Measurements from ENCODE around the gene VWA2. TPM values are rescaled to one million over a fixed set of nuclear protein-coding genes. Genes with fewer than 3 reads are reported as not detected.

VWA2 gene
- total RNA-seq, 1 donor from 2014 or later: not detected

DNA sequence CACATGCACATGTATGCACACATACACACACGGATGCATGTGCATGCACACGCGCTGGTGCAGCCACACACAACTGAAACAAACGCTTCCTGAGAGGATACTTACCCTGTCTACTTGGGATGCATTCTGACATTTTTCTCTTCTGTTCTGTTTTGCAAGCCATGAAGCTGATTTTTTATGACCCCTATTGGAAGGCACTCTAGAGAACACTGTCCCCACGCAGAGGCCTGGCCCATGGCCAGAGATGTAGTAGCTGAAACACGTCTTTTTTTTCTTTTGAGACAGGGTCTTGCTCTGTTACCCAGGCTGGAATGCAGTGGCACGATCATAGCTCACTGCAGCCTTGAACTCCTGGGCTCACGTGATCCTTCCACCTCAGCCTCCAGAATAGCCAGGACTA lies 47.9 kb downstream of the VWA2 start:
- intact Hi-C loops (cut with micrococcal nuclease): no loop called here
- Histone ChIP-seq H3K27me3 (ENCODE audit: low read depth) (no peaks in the 10 kb centered on the region), H3K4me3 (no peak overlapping the region), H3K9me3 (replicated peaks) (no peaks in the 10 kb centered on the region), H3K27ac (replicated peaks) (no peak overlapping the region), H3K36me3 (no peaks in the 10 kb centered on the region), H3K4me1 (peaks cover 30% of the 10 kb centered on the region)
- TF ChIP-seq, protein P1, sequence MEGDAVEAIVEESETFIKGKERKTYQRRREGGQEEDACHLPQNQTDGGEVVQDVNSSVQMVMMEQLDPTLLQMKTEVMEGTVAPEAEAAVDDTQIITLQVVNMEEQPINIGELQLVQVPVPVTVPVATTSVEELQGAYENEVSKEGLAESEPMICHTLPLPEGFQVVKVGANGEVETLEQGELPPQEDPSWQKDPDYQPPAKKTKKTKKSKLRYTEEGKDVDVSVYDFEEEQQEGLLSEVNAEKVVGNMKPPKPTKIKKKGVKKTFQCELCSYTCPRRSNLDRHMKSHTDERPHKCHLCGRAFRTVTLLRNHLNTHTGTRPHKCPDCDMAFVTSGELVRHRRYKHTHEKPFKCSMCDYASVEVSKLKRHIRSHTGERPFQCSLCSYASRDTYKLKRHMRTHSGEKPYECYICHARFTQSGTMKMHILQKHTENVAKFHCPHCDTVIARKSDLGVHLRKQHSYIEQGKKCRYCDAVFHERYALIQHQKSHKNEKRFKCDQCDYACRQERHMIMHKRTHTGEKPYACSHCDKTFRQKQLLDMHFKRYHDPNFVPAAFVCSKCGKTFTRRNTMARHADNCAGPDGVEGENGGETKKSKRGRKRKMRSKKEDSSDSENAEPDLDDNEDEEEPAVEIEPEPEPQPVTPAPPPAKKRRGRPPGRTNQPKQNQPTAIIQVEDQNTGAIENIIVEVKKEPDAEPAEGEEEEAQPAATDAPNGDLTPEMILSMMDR (IDR thresholded peaks at IDR 0.05; ENCODE audit: borderline replicate concordance): no peak
- no peak for DNase-seq

DNA sequence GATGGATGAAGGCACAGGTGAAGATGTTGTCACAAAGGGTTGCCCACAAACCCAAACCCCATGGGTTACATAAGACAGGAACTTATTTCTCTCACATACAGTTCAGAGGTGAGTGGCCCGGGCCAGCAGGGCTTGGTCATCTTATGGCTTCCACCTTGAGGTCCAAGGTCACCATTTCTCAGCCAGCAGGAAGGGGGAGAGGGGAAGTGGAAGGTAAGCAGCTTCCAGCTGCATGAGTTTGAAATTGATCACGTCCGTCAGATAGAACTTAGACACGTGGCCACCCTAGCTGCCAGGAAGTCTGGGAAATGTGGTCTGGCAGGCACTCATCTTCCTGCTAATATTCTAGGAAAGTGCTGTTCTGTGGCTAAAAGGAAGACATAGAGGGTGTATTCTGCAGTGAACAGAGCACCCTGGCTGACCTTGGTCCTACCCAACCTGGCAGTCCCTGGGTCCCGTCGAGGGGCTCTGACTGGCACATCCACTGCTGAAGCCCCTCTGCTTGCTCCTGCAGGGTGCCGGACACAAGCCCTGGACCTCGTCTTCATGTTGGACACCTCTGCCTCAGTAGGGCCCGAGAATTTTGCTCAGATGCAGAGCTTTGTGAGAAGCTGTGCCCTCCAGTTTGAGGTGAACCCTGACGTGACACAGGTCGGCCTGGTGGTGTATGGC lies 49.5 kb downstream of the VWA2 start:
- H3K27me3 ChIP-seq (ENCODE audit: low read depth): no peaks in the 10 kb centered on the region
- peaks cover 35% of the 10 kb centered on the region for H3K4me1 ChIP-seq
- DNase-seq: no peak
- H3K9me3 ChIP-seq (replicated peaks): no peaks in the 10 kb centered on the region
- peak overlapping the region; percentile 12 for H3K27ac ChIP-seq (replicated peaks)
- H3K4me3 ChIP-seq: no peak overlapping the region
- TF ChIP-seq, protein P1 (IDR thresholded peaks at IDR 0.05; ENCODE audit: borderline replicate concordance): no peak
- intact Hi-C loops (cut with micrococcal nuclease): no loop called here
- H3K36me3 ChIP-seq: no peaks in the 10 kb centered on the region

DNA sequence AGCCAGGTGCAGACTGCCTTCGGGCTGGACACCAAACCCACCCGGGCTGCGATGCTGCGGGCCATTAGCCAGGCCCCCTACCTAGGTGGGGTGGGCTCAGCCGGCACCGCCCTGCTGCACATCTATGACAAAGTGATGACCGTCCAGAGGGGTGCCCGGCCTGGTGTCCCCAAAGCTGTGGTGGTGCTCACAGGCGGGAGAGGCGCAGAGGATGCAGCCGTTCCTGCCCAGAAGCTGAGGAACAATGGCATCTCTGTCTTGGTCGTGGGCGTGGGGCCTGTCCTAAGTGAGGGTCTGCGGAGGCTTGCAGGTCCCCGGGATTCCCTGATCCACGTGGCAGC lies 50.0 kb downstream of the VWA2 start:
- no peak for DNase-seq
- Histone ChIP-seq H3K27me3 (ENCODE audit: low read depth) (no peaks in the 10 kb centered on the region), H3K9me3 (replicated peaks) (no peaks in the 10 kb centered on the region), H3K36me3 (no peaks in the 10 kb centered on the region), H3K4me3 (no peak overlapping the region), H3K4me1 (peaks cover 30% of the 10 kb centered on the region), H3K27ac (replicated peaks) (peak overlapping the region; percentile 12)
- intact Hi-C loops (cut with micrococcal nuclease): no loop called here
- TF ChIP-seq, protein P1 (IDR thresholded peaks at IDR 0.05; ENCODE audit: borderline replicate concordance): no peak

DNA sequence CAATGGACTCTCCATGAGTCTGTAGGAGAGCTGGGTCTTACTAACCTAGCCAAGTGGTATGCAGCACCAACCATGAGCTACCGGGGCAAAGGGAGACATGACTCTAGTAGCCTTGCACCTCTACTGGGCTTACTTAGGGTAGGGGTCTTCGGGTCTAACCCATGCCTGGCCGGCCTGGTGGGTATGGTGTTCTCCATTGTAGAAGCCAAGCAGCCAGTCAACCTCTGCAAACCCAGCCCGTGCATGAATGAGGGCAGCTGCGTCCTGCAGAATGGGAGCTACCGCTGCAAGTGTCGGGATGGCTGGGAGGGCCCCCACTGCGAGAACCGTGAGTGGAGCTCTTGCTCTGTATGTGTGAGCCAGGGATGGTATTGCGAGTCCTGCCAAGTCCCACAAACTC lies 51.0 kb downstream of the VWA2 start:
- Histone ChIP-seq H3K4me3 (no peak overlapping the region), H3K36me3 (peaks cover 3% of the 10 kb centered on the region), H3K4me1 (peaks cover 20% of the 10 kb centered on the region), H3K9me3 (replicated peaks) (peaks cover 2% of the 10 kb centered on the region), H3K27ac (replicated peaks) (no peak overlapping the region), H3K27me3 (ENCODE audit: low read depth) (no peaks in the 10 kb centered on the region)
- intact Hi-C loops (cut with micrococcal nuclease): no loop called here
- no peak for DNase-seq
- TF ChIP-seq, protein P1 (IDR thresholded peaks at IDR 0.05; ENCODE audit: borderline replicate concordance): no peak

DNA sequence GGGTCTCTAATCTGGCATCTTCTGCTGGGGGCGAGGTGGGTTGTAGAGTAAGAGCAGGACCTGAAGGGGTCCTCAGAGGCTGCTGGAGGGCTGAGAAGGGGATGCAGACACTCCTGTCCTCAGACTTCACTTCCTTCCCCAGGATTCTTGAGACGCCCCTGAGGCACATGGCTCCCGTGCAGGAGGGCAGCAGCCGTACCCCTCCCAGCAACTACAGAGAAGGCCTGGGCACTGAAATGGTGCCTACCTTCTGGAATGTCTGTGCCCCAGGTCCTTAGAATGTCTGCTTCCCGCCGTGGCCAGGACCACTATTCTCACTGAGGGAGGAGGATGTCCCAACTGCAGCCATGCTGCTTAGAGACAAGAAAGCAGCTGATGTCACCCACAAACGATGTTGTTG lies 52.0 kb downstream of the VWA2 start:
- no peak overlapping the region for H3K4me3 ChIP-seq
- no peak for DNase-seq
- TF ChIP-seq, protein P1 (IDR thresholded peaks at IDR 0.05; ENCODE audit: borderline replicate concordance): no peak

More for the DNA sequence above, 52.0 kb downstream of the VWA2 start:
- Histone ChIP-seq H3K9me3 (replicated peaks) (peaks cover 12% of the 10 kb centered on the region), H3K4me1 (peaks cover 20% of the 10 kb centered on the region), H3K36me3 (peaks cover 13% of the 10 kb centered on the region), H3K27me3 (ENCODE audit: low read depth) (no peaks in the 10 kb centered on the region), H3K27ac (replicated peaks) (no peak overlapping the region)
- intact Hi-C loops (cut with micrococcal nuclease): no loop called here

Data from left ventricle myocardium inferior (tissue), 1 donor.